HG03521 (cell line): Measurements from ENCODE around the gene TTC13.
A peak's percentile ranks its signal among the peaks of the same experiment; 100 is the strongest.

Experiments used
- ATAC-seq: cut with Tn5 transposase; IDR thresholded peaks from one replicate; pipeline ENCODE4 v1.9.1; 2021; ENCODE audit warnings: mild to moderate bottlenecking, moderate library complexity; ENCODE audit not compliant: unreplicated experiment

The TTC13 gene

DNA sequence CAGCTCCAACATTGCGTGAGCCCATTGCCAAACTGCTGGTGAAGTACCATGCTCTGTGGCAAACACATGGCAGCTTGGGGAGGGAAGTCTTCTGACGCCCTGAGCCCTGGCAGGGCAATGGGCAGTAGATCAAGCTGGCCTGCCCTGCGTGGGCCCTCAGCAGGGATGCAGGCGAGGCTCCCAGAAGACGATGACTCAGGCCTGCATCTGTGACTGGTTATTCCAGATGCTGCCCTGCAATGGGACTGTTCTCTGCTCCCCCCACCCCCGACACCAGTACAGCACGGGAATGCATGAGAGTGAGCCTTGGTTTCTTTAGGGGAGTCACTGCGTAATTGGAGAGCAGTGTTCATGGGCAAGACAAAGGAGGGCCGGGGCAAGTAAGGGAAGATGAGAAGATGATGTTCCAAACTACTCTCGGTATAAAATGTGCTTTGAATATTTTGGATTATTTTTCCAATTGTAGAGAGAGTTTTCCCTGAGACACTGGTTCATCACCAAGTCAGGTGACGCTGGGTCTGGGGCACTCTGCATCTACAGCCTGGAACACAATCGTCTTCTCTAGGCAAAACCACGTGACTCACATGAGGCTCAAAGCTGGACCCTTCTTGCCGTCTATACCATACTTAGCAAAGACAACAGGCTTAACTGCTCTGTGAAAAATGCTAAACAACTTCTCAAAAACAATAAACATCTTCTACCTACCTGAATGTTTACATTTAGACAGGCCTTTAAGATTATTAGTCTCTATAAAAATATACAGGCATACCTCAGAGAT, 101.3 kb downstream of the TTC13 start:
- no peak for ATAC-seq

DNA sequence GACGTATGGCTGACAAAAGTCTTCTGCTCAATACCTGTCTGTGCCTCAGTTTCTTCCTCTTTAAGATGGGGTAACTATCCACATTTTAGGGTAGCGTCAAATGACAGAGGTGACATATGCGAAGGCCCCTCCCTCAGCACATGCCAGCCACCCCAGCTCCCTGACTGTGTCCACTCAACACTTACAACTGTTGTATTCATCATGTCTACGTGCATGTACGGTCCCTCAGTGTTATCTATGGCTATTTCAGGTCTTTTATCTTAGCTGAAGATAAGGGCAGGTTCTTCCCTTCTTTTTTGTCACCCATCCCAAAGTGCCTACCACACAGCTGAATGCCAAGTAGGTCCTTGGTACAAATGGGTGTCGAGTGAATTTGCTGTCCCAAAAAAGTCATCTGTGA, 102.0 kb downstream of the TTC13 start:
- no peak for ATAC-seq

DNA sequence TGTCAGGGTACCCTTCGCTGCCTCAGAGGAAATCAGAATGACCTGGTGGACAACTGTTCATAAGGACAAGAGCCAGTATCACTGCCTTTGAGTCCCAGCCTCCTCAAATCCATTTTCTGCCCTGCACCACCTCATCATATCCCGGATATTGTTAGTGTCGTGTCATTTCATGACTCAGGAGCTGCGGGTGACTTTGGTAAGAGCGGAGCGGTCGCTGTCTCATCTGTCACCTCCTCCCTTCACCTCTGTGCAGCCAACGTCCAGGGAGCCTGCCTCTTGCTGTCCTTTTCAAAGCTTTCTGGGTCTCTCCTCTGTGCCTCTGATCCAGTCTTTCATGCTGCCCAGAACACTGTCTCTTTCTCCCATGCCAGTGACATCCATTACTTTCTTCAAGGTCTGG, 103.3 kb downstream of the TTC13 start:
- ATAC-seq: no peak

DNA sequence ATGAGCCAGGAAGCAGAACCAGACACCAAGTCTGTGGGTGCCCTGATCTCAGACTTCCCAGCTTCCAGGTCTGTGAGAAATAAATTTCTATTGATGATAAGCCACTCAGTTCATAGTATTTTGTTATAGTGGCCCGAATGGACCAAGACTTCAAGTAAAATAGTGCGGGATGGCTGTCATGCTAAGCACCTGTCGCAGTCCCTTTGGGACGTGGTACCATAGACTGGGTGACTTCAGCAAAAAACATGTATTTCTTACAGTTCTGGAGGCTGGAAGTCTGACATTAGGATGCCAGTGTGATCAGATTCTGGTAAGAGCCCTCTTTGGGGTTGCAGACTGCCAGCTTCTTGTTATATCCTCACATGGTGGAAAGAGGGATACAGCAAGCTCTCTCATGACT, 107.7 kb downstream of the TTC13 start:
- no peak for ATAC-seq

DNA sequence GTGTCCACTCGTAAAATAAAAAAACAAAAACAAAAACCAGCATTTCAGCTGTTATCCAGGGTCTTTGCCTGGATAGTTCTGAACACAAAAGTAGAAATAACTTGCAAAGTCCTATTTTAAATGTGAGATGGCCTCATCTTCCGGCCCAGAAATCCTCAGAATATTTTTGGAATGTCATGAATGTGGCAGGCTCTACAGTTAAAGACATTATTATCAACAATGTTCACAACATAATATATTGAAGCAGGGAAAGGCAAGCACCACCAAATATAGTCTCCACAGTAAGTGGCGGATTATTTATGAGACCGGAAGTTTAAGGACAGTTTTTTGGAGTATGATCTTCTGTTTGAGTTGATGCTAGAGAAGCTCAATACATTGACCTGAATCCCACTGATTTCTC, 109.2 kb downstream of the TTC13 start:
- no peak for ATAC-seq

DNA sequence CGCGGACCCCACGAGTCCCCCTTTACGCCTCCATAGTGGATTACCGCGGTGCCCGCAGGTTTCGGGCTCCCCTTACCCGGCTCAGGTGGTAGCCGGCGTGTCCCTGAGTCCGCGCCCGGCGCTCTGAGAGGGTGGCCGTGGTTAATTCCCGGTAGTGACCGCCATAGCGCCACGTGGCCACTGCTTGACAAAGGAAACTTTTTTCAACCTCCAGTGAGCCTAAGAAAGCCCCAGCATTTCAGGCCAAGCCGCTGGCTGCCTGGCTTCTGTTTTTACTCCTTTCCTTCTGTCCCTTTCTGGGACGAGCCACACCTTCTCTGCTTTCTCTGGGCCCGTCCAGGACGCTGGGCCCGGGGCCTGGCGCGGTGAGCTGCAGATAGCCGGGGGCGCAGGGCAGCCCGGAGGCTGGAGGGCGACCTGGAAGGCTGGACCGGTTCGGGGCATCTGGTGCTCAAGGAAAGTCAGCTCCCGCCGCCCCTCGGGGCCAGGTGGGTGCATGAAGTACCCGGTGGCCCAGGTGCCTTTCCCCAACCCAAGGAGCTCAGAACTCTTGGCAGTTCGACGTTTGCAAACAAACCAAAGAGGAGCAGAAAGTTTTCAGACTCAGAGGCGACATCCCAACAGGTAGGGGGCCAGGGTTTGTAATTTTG, 109.8 kb downstream of the TTC13 start:
- peak; percentile 24 for ATAC-seq

DNA sequence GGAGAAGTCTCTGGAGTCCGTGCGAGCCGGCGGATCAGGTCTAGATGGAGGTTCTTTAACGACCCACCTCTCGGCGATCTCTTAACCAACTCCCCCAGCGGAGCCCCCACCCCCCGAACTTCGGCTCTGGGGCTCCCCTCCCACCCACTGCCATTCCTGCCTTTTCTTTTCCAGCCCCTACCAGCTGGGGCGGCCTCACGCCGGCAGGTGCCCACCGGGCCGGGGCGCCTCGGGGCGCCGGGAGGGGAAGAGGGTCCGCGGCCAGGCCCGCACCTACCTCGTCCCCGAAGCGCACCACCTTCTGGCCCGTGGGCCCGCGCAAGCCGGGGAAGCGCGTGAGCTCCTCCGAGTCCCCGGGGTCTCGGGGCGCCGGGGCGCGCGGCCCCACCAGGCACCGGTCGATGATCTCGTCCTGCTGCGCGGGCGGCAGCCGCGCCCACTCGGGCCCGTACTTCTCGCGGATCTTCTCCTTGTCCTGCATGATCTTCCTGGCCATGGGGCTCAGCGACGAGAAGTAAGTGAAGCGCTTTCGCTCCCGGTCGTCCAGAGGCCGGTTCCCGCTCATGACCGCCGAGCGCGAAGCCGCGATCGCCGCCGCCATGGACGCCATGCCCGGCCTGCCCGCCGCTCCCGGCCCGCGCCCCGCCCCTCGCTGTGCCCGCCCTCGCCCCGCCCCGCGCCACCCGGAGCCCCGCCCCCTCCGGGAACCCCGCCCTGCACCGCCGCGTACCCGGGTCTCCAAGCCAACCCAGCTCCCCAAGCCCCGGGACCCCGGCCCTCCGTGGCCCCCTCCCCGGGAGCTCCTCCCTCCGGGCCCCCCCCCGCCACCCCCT, 110.5 kb downstream of the TTC13 start, which contains the start of gene C1orf198:
Gene C1orf198, minus strand, starts transcription at position 619 of the 833 bp plus-strand sequence. Its CDS starts 9 bp downstream, at position 610.
- ATAC-seq: peak; percentile 81

DNA sequence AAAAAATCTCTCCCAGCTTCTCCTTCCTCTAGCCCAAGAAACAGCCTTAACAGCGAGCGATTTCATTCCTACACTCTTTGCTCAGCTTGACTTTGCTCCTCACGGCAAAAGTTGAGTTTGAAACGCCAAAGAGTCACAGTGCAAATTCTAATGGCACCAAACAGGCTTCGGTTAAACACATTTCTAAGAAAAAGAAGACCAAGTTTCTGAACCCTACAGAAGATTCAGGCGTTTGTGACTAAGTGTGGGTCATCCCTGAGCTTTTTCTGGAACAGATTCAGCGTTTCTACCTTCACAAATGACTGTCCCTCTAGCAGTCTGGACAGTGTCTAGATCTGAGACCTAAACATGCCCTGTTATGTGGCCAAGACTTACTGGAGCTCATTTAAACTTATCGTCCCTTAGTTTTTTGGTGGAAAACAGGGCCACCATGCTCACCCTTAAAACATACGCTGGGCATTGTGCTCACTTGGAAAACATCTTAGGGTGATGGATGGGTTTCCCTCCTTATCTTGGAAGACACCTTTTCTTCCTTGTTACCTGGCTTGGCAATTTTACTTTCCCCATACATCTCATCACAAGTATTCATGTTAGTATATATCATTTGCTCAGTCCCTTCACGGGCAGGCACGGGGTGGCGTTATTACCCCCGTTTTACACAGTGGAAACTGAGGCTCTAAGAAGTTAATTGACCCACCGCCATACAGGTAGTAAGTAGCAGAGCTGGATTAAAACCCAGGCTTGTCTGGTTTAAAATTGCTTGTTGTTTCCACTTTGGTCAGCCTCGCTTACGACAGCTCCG, 111.4 kb downstream of the TTC13 start:
- ATAC-seq: no peak

DNA sequence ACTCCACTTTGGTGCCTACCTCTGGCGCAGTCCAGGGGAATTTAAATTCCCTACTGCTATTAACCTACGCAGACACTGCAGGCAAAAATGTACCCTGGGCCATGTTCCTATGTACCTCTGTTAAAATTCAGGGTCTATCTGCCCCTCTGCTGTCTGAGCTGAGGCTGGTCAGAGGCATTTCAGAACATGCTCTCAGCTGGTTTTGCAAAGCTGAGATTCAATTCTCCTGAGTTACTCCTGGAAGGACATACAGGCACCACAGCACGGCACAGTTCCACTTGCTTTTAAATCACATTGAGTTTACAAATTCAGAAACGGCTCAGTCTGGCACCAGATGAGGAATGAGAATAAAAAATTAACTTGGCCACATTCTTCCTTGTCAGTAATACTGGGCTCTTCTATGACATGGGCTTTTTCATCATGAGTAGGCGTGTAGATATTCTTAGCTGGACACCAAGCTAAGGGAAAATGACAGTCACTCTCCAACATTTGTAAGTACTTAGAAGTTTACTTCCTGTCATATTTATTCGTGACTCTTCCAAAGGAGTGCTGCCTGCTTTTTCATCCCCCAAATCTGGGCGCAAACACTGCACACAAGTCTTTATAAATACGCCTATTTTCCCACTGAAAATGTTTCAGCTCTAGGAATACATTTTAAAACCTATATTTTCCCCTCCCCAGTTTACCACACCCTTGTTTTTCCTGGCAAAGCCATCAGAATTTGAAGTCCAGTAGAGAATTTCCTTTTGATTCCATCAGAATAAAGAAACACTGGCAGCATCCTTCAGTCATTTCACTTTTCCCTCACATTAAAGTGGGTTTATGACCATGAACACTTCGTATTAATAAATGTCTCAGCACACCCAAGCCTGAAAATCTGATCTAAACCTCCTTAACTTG, 112.2 kb downstream of the TTC13 start:
- no peak for ATAC-seq

DNA sequence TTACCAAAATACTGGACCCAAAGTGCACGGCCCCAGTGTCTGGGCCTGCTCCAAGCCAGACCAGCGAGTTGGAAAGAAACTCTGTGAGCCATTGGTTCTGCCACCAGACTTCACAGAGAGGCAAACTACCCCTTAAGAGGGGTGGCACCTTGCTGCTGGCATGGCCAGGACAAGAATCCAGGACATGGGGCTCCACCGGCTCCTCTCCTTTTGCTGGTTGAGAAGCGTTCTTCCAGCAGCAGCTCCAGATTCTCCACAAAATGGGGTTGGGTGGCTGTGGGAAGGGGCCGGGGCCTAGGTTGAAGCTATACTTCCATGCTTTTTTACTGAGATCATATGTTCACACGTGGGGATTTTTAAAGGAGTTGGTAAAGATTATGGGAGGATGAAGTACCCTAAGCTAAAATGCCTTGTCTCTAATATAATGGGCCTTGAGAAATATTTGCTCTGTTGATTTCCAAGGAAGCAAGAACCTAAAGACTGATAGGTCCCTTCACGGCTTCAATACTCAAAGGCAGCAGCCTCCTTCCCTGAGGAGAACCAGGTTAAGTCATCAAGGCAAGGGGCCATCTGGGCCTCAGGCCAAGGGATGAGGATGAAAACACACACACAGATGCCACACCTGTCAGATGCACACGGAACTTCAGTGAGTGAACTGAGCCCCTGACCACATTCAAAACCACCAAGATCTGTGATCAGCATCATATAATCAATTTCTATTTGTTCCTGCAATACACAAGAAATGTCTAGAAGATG, 113.4 kb downstream of the TTC13 start:
- no peak for ATAC-seq

DNA sequence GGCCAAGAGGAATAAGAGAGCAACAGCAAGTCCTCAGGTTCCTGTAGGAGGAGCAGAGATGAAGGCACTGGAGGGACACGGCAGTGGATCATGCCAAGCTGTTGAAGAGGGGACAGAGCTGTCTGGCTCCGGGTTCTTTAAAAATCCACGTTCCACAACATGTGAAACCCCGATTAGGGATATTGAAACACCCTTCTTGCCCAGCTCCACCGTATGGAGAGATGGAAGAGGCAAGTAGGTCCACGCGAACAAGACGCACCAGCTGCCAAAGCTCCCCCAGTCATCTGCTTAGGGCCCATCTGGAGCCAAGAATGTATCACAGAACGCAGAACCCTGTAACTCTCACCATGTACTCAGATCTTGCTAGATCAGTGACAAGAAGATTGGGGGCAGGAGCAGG, 114.2 kb downstream of the TTC13 start:
- no peak for ATAC-seq

DNA sequence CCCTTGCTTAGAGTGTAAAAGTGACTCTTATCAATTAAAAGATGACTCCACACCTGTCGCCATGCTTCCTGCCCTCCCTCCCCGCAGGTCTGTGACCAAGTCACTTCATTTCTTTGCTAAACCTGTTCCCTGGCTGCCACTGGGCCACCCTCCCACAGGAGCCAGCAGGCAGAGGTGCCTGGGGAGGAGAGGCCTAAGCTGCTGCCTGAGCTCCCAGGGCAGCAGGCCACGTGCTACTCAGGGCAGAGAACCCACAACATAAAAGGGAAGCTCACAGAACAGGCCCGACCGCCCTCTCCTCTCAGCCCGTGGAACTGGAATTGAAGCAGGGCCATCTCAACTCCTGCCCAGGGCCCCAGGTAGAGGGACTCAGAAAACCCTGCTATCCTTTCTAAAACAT, 115.2 kb downstream of the TTC13 start:
- no peak for ATAC-seq

DNA sequence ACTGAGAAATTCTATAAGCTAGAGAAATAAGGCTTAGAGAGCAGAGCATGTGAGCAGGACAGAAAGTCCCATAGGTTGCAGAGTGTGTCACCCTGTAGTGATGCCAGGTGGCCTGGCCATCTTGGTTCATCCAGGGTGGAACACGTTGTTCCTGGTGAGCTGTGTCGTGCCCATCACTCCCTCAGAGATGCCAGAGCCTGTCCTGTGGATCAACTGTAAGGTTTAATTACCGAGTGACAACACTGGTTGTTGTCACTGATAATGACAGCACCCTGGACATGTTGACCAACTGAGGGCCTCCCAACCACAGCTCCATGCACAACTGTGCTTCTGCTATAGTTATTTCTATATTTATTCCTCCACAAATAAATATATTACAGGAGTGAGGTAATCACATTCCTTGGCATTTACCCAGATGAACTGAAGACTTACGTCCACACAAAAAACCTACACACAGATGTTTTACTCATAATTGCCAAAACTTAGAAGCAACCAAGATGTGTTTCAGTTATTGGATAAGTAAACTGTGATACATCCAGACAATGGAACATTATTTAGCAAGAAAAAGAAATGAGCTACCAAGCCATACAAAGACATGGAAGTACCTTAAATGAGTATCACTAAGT, 116.6 kb downstream of the TTC13 start:
- ATAC-seq: no peak

DNA sequence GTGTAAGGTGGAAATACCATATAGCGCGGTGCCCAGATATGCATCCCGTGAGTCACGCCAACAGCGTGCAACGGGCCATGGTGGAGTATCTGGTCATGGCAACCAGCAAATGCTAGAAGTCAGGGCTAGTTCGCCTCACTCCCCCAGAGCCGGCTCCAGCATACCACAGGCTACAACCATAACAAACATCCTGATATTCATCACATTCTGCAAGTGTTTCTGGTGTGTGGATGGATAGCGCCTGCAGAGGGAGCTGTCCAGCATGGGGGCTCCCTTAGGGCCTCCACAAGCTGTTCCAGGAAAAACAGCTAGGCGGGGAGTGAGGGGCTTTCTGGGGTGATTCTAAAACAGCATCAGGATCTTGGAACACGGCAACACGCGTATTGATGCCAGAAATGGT, 117.2 kb downstream of the TTC13 start:
- ATAC-seq: no peak

DNA sequence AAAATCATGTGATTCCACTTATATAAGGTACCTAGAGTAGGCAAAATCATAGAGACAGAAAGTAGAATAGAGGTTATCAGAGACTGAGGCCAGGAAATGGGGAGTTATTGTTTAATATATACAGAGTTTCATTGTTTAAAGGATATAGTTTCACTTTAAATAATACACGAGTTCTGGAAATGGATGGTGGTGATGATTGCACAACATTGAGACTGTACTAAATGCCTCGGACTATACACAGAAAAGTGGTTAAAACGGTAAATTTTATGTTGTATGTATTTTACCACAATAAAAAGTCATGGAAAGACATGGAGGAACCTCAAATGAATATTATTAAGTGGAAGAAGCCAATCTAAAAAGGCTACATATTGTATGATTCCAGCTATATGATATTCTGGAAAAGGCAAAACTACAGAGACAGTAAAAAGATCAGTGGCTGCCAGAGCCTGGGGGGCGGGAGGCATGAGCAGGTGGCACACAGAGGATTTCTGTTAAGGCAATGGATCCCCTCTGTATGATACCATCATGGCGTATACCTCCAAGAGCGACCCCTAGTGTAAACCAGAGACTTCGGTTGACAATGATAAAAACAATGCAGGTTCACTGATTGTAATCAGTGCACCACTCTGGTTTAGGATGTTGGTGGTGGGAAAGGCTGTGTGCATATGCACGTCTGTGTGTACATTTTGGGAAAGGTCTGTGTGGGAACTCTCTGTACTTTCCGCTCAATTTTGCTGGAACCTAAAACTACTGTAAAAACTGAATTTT, 117.9 kb downstream of the TTC13 start:
- ATAC-seq: no peak

DNA sequence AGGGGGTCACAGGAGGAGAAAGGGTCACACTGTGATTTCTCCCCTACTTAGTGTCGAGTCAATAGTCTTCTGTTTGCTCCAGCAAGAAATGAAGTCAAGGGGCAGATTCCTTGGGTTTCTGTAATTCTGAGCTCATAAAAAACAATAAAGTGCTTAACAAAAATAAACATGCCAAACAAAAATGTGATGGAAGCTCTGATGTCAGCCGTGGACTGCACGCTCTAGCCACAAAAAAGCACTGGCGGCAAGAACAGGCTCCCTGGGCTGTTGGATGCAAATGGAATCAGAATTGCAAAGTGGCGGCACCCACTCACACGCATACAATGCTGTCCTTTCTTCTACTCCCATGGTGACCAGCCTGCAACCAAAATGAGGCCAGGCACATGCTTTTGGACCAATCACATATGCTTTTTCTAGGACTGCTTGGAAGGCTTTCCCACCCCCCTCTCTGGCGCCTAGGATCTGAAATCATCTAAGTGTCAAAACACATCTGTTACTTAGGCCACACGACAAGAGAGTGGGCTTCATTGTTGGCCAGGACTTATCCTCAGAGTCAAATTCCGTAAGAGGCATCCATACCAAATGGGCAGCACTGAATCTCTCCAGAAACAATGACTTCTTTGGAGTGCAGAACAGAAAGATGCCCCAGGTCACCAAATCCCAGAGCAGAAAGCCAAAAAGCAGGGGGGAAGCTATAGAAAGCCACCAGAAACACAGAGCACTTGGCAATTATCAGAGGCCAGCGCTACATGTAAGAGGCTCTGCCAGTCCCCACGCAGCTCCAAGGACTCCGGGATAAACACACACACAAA, 119.5 kb downstream of the TTC13 start:
- ATAC-seq: no peak

DNA sequence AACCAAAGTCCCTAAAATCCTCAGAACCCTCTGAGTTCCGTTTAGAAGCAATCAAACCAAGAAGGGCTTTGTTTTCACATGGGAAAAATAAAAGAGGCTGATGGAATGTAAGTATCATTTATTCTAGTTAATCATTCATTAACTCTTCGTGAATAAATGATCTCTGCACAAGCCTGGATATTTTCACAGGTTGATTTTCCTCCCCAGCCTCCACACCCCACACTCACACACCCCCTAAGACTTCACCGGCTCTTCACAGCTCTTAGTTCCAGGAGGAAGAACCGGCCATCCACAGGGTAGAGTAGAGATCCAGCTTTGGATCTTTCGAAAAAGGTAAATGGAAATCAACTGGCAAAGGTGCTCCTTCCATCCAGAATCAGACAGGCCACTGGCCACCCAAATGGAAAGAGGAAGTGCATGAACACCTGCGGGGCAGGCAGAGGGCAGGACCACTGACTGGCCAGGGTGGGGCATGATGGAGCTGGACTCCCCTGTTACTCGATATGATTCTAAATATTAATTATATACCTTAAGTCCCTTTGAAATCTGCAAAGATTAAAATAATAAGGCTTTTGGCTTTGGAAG, 120.3 kb downstream of the TTC13 start:
- no peak for ATAC-seq
